ENCODE data around the gene MUC12. TPM values are rescaled to one million over a fixed set of nuclear protein-coding genes. Genes with fewer than 3 reads are reported as not detected.
A peak's percentile ranks its signal among the peaks of the same experiment; 100 is the strongest.

MUC12 gene
- total and polyA plus RNA-seq, 2 donors (not counting 3 experiments of a cell fraction or from before 2014, with no cell fraction given): not detected

GRCh38 chr7:100965723-100966541, 3.4 kb upstream of the MUC12 start:
- Histone ChIP-seq H3K27me3 (ENCODE audit: control insufficient read depth in 2 of 2, insufficient read depth in 2 of 2, low read length in 2 of 2) (peaks cover 22 to 28% of the 10 kb centered on the region in 2 experiments), H3K79me2 (ENCODE audit: control insufficient read depth, insufficient read depth, low read length) (no peaks in the 10 kb centered on the region), H3K9me1 (replicated peaks; ENCODE audit: control insufficient read depth, extremely low read depth, insufficient read depth, low read length) (no peaks in the 10 kb centered on the region), H3K9ac (replicated peaks; ENCODE audit: extremely low read depth, insufficient read depth, low read length) (no peak overlapping the region), H2AFZ (ENCODE audit: low read depth, low read length) (peak overlapping the region; percentile 53), H3K27ac (ENCODE audit: insufficient read depth, low read depth, low read length) (no peak overlapping the region), H3K4me3 (replicated peaks in 1 of 3; ENCODE audit: insufficient read depth in 1 of 3, low read depth in 1 of 3, low read length in 3 of 3) (no peak overlapping the region), H3K4me1 (ENCODE audit: control insufficient read depth, extremely low read depth, insufficient read depth, low read length) (peaks cover 2% of the 10 kb centered on the region), H3K9me3 (replicated peaks; ENCODE audit: control insufficient read depth, insufficient read depth, low read length) (no peaks in the 10 kb centered on the region), H3K36me3 (ENCODE audit: control insufficient read depth in 2 of 2, extremely low read depth in 1 of 2, insufficient read depth in 2 of 2, low read length in 2 of 2) (no peaks in the 10 kb centered on the region), H3K4me2 (ENCODE audit: insufficient read depth, low read length) (no peak overlapping the region), H4K20me1 (replicated peaks; ENCODE audit: control insufficient read depth, extremely low read depth, insufficient read depth, low read length) (no peaks in the 10 kb centered on the region)
- intact Hi-C loops (cut with micrococcal nuclease): loop anchor here (1.0 to 10.0 kb wide), 4 partner anchors 49 to 111 kb away; no protein-coding TSS in a partner anchor
- dilution Hi-C loops (cut with MboI; ENCODE audit: extremely low pct_ligation_motif_present, low sequenced_read_pairs): no loop called here
- ChIA-PET CTCF (interaction anchor here (0.7 to 1.3 kb wide), 12 partner anchors 8 to 112 kb away, joined by 3 to 20 read pairs (median 4); partner anchors contain the start of gene MUC17), POLR2A (no interaction called here)
- BruUV-seq (replicated peaks): no TSS peak
- DNase-seq (ENCODE audit: low read depth, low spot score): peak; percentile 49
- TF ChIP-seq GATA2 (IDR thresholded peaks at IDR 0.05; ENCODE audit: insufficient read depth, insufficient read length, low read depth, low read length): no peak
- TF ChIP-seq CTCF (IDR thresholded peaks at IDR 0.05; ENCODE audit: extremely low read depth in 1 of 2, insufficient read depth in 1 of 2, low read depth in 1 of 2, low read length in 2 of 2): peak; percentile 92 to 93
- peak; percentile 85 for FAIRE-seq

Measured in endothelial cell of umbilical vein (primary cell).